ENCODE data around the gene PALLD.

PALLD gene

GRCh38 chr4:168731706-168732414, 235.0 kb downstream of the PALLD start:
- H3K27ac ChIP-seq: no peak overlapping the region
- TF ChIP-seq CTCF (conservative IDR thresholded peaks at IDR 0.05): no peak

GRCh38 chr4:168732714-168733113, 235.9 kb downstream of the PALLD start:
- TF ChIP-seq CTCF (conservative IDR thresholded peaks at IDR 0.05): no peak
- H3K27ac ChIP-seq: no peak overlapping the region

- no peak for TF ChIP-seq CTCF (conservative IDR thresholded peaks at IDR 0.05)
- H3K27ac ChIP-seq: no peak overlapping the region
Observed at GRCh38 chr4:168734703-168735678, 238.1 kb downstream of the PALLD start.

- no peak for TF ChIP-seq CTCF (conservative IDR thresholded peaks at IDR 0.05)
- H3K27ac ChIP-seq: no peak overlapping the region
Observed at GRCh38 chr4:168735735-168736134, 238.9 kb downstream of the PALLD start.

- TF ChIP-seq CTCF (conservative IDR thresholded peaks at IDR 0.05): no peak
- no peak overlapping the region for H3K27ac ChIP-seq
Observed at GRCh38 chr4:168736860-168737805, 240.3 kb downstream of the PALLD start.

GRCh38 chr4:168737806-168738172, 240.9 kb downstream of the PALLD start:
- no peak for TF ChIP-seq CTCF (conservative IDR thresholded peaks at IDR 0.05)
- no peak overlapping the region for H3K27ac ChIP-seq
